Subcutaneous adipose tissue (tissue), 4 donors: ENCODE results near the gene SLC38A10. TPM values are rescaled to one million over a fixed set of nuclear protein-coding genes. Genes with fewer than 3 reads are reported as not detected.

Experiments used
- CTCF ChIP-seq: fragments of 450-650 bp; IDR thresholded peaks from one replicate; pipeline ENCODE4 v1.5.1; 2016; ENCODE audit warnings: low read depth, mild to moderate bottlenecking, control low read depth, antibody characterized with exemption, moderate library complexity
- total RNA-seq, 4 donors: library from RNA; depleted of rRNA; stranded (reverse); fragments of >200 nt; gene quantifications; one replicate each; pipeline ENCODE4 v1.1.0, GENCODE V29; 2016

The SLC38A10 gene
- total RNA-seq, 4 donors from 2014 or later: 40.4 to 175 (median 91.0) TPM

GRCh38 chr17:81206166-81206565 is 88.9 kb downstream of the SLC38A10 start:
- TF ChIP-seq CTCF: no peak

GRCh38 chr17:81204578-81204977 is 90.5 kb downstream of the SLC38A10 start:
- TF ChIP-seq CTCF: no peak

GRCh38 chr17:81203136-81203535 is 92.0 kb downstream of the SLC38A10 start:
- no peak for TF ChIP-seq CTCF

- no peak for TF ChIP-seq CTCF
These were observed 92.8 kb downstream of the SLC38A10 start for GRCh38 chr17:81202318-81202717.

- no peak for TF ChIP-seq CTCF
These were observed 94.2 kb downstream of the SLC38A10 start for GRCh38 chr17:81200695-81201580.

- no peak for TF ChIP-seq CTCF
These were observed 94.9 kb downstream of the SLC38A10 start for GRCh38 chr17:81200201-81200600.

- no peak for TF ChIP-seq CTCF
These were observed 95.7 kb downstream of the SLC38A10 start for GRCh38 chr17:81199482-81199830.
